Neural cell (in vitro differentiated cells): ENCODE measurements around the gene HOXA5.

Experiments used
- CTCF ChIP-seq: fragments of 450-650 bp; IDR thresholded peaks from 2 replicates; pipeline ENCODE4 v1.5.1; 2014; ENCODE audit warnings: antibody characterized with exemption, mild to moderate bottlenecking, moderate library complexity; ENCODE audit not compliant: poor library complexity, severe bottlenecking
- EP300 ChIP-seq: fragments of 450-650 bp; conservative IDR thresholded peaks from 2 replicates; pipeline ENCODE4 v1.6.1; 2014; ENCODE audit warnings: antibody characterized with exemption, mild to moderate bottlenecking, moderate library complexity; ENCODE audit not compliant: poor library complexity, severe bottlenecking
- EZH2 ChIP-seq: fragments of 200-600, 300-800 bp; shearing (Covaris generic), sonication (generic); IDR thresholded peaks from 2 replicates; pipeline ENCODE4 v1.6.1; 2014; ENCODE audit warnings: antibody characterized with exemption, low read length, borderline replicate concordance, mild to moderate bottlenecking; ENCODE audit not compliant: insufficient read depth, poor library complexity, severe bottlenecking
- MXI1 ChIP-seq: fragments of 450-650 bp; conservative IDR thresholded peaks from 2 replicates; pipeline ENCODE4 v1.6.1; 2014; ENCODE audit warnings: antibody characterized with exemption, mild to moderate bottlenecking; ENCODE audit not compliant: poor library complexity, severe bottlenecking

- no peak for TF ChIP-seq CTCF
- TF ChIP-seq EZH2, result no peak
- no peak for TF ChIP-seq MXI1
- no peak for TF ChIP-seq EP300
These were observed 31.1 kb downstream of the HOXA5 start for GRCh38 chr7:27112361-27112760.
